Nephron (organoid): ENCODE data around the gene CSGALNACT2.
"Not testable (repeated sequence)": the region's sequence is repeated elsewhere in the genome, so short reads cannot be mapped to it uniquely, and the experiment has no call there.

Source experiments
- H3K27ac Mint-ChIP-seq, 3 experiments: 2 replicates each; pipeline ENCODE4 v1.8.0; 2020; ENCODE audit warnings: mixed read lengths in 3 of 3, mild to moderate bottlenecking in 2 of 3, moderate library complexity in 1 of 3
- H3K27me3 Mint-ChIP-seq: 2 replicates; pipeline ENCODE4 v1.8.0; 2021; ENCODE audit warnings: low read depth, mild to moderate bottlenecking, moderate library complexity, mixed read lengths
- H3K36me3 Mint-ChIP-seq: 2 replicates; pipeline ENCODE4 v1.8.0; 2020; ENCODE audit warnings: low read depth, mixed read lengths
- H3K4me1 Mint-ChIP-seq: 2 replicates; pipeline ENCODE4 v1.8.0; 2020; ENCODE audit warnings: mixed read lengths
- H3K4me3 Mint-ChIP-seq, 3 experiments: 2 replicates each; pipeline ENCODE4 v1.8.0; 2020; ENCODE audit warnings: mild to moderate bottlenecking in 3 of 3, mixed read lengths in 3 of 3, moderate library complexity in 2 of 3
- H3K9me3 Mint-ChIP-seq: 2 replicates; pipeline ENCODE4 v1.8.0; 2020; ENCODE audit warnings: mixed read lengths
- TF ChIP-seq, protein P1 (sequence below), 3 experiments: fragments of 200-600 bp; sonication (generic); IDR thresholded peaks; one replicate each; pipeline ENCODE4 v1.5.0; 2021; ENCODE audit warnings: antibody characterized with exemption in 3 of 3; ENCODE audit not compliant: unreplicated experiment in 3 of 3

Gene CSGALNACT2

DNA sequence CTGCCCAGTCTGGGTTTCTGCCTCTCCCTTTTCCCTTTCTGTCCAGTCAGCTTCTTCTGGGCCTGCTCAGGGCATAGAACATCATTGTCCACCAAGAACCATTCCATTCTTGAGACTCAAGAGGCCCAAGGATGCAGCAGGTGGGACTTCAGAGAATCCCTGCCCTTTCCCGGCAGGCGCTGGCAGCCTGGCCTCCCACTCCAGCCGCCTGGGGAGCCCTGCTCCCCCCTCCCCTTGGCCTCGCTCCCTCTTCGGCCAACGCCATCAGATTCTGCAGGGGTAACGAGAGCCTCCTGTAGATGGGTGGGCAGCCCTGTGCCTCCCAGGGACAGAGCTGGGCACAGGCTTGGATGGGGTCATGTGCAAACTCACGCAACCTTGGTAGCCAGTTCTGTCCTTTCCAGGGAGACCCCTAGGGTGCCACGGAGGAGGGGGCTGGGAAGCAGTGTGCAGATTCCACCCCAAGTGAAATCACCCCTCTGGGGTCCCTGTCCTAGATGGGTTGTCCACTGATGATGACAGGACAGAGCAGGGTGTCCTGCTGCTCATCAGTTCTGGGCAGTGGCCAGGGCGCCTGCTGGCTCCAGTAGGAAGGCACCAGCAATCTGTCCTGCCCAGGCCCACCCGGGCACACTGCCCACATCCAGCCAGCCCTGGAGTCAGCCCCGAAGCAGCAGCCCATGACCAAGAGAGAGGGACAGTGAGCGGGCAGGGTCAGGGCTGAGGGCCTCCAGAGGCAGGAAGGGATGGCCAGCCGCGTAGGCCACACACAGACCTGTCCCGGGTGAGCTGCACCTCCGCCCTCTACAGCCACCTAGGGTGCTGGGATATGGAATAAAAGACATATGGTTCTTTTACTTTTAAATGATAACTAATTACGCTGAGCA, 80.9 kb downstream of the CSGALNACT2 start:
- H3K27me3 Mint-ChIP-seq, result peaks cover 15% of the 10 kb centered on the region
- H3K27ac Mint-ChIP-seq, result peak overlapping the region in 1 of 3 experiments; percentile 7
- no peaks in the 10 kb centered on the region for H3K9me3 Mint-ChIP-seq
- TF ChIP-seq, protein P1, sequence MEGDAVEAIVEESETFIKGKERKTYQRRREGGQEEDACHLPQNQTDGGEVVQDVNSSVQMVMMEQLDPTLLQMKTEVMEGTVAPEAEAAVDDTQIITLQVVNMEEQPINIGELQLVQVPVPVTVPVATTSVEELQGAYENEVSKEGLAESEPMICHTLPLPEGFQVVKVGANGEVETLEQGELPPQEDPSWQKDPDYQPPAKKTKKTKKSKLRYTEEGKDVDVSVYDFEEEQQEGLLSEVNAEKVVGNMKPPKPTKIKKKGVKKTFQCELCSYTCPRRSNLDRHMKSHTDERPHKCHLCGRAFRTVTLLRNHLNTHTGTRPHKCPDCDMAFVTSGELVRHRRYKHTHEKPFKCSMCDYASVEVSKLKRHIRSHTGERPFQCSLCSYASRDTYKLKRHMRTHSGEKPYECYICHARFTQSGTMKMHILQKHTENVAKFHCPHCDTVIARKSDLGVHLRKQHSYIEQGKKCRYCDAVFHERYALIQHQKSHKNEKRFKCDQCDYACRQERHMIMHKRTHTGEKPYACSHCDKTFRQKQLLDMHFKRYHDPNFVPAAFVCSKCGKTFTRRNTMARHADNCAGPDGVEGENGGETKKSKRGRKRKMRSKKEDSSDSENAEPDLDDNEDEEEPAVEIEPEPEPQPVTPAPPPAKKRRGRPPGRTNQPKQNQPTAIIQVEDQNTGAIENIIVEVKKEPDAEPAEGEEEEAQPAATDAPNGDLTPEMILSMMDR (IDR thresholded peaks at IDR 0.05; ENCODE audit: unreplicated experiment in 3 of 3), result no peak
- H3K4me3 Mint-ChIP-seq, result no peak overlapping the region
- peaks cover 6% of the 10 kb centered on the region for H3K4me1 Mint-ChIP-seq
- no peaks in the 10 kb centered on the region for H3K36me3 Mint-ChIP-seq

DNA sequence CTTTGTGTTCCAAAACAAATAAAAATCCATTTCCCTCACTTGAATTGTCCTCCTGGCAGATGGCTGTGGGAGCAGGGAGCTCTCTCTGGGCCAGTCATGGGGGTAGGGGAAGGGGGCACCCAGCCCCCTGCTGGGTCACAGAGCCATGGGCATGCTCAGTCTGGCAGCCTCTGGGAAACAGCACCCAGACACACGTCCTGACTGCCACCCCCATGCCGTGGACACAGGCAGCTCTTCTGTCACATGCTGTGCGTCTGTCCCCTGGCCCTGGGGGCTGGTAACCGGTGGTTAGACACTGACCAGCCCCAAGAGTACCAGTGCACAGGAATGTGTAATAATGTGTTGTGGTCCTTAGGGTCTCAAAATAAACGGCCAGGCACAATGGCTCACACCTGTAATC, 81.6 kb downstream of the CSGALNACT2 start:
- Mint-ChIP-seq H3K27me3 (peaks cover 19% of the 10 kb centered on the region), H3K27ac (no peak overlapping the region), H3K4me3 (no peak overlapping the region), H3K9me3 (no peaks in the 10 kb centered on the region), H3K36me3 (no peaks in the 10 kb centered on the region), H3K4me1 (peaks cover 9% of the 10 kb centered on the region)
- TF ChIP-seq, protein P1 (IDR thresholded peaks at IDR 0.05; ENCODE audit: unreplicated experiment in 3 of 3), result no peak

DNA sequence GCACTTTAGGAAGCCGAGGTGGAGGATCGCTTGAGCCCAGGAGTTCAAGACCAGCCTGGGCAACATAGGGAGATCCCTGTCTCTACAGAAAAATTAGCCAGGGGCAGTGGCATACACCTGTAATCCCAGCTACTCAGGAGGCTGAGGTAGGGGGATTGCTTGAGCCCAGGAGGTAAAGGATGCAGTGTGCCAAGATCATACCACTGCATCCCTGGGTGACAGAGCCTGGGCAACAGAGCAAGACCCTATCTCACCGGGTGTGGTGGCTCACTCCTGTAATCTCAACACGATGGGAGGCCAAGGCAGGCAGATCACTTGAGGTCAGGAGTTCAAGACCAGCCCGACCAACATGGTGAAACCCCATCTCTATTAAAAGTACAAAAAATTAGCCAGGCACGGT, 82.0 kb downstream of the CSGALNACT2 start:
- not testable (repeated sequence) for H3K9me3 Mint-ChIP-seq, H3K4me3 Mint-ChIP-seq, H3K36me3 Mint-ChIP-seq, H3K4me1 Mint-ChIP-seq, H3K27ac Mint-ChIP-seq
- H3K27me3 Mint-ChIP-seq, result peaks cover 23% of the 10 kb centered on the region

DNA sequence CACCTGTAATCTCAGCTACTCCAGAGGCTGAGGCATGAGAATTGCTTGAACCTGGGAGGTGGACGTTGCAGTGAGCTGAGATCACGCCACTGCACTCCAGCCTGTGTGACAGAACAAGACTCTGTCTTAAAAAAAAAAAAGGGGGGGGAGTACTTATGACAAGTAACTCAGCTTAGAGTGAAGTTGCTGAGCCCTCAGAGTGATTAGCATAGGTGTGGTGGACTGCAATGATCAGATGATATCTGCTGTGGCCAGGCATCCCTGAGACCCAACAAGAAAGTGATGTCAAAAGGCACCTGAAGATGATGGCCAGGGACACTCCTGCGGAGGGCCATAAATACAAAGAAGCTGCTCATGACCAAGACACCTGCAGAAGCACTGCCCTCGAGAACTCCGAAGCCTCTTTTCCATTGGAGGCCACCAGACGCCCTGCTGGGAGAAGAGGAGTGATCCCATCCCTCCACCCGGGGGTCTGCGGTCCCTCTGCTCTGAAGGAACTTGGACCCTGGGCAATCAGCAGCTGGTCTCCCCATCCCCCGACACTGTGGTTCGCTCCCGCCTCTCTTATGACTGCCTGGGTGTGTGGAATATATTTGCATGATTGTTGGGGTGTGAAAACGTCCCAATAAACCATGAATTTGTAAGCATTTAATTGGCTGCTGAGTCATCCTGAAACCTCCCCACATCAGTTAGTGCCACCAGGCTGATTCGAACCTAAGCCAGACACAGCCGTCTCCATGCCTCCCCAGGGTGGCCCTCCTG, 82.6 kb downstream of the CSGALNACT2 start:
- H3K4me3 Mint-ChIP-seq, result no peak overlapping the region
- H3K4me1 Mint-ChIP-seq, result peaks cover 9% of the 10 kb centered on the region
- TF ChIP-seq, protein P1 (IDR thresholded peaks at IDR 0.05; ENCODE audit: unreplicated experiment in 3 of 3), result no peak
- H3K36me3 Mint-ChIP-seq, result no peaks in the 10 kb centered on the region
- H3K27ac Mint-ChIP-seq, result no peak overlapping the region
- H3K9me3 Mint-ChIP-seq, result no peaks in the 10 kb centered on the region
- H3K27me3 Mint-ChIP-seq, result peaks cover 25% of the 10 kb centered on the region

DNA sequence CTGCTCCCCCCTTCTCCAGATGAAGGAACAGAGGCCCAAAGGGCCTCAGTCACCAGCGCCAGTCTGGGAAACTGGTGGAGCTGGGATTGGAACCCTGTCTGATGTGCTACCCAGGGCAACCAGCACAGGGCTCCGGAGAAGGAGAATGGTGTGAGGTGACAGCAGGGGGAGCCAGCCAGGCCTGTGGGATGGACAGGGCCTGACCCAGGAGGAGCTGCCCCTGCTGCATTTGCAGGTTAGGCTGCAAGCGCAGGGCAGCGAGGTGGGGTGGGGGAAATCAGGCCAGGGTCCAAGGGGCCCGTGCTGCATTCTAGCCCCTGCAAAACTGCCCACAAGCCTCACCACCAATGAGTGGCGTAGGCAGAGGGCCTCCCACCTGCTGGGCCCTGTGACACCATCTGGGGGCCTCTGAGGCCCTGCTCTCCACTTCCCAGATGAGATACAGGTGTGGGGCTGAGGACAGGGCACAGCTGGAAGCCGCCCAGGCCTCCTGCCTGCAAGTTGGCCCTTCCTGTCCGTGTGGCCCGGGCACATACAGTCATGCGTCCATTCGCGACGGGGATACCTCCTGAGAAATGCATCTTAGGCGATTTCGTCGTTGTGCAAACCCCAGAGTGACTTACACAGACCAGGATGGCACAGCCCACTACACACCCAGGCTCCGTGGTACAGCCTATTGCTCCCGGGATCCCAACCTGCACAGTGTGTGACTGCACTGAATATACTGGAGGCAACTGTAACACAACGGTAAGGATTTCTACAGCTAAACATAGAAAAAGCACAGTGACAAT, 83.4 kb downstream of the CSGALNACT2 start:
- H3K9me3 Mint-ChIP-seq, result no peaks in the 10 kb centered on the region
- no peak overlapping the region for H3K27ac Mint-ChIP-seq
- peaks cover 9% of the 10 kb centered on the region for H3K4me1 Mint-ChIP-seq
- TF ChIP-seq, protein P1 (IDR thresholded peaks at IDR 0.05; ENCODE audit: unreplicated experiment in 3 of 3), result no peak
- no peak overlapping the region for H3K4me3 Mint-ChIP-seq
- peaks cover 32% of the 10 kb centered on the region for H3K27me3 Mint-ChIP-seq
- no peaks in the 10 kb centered on the region for H3K36me3 Mint-ChIP-seq

DNA sequence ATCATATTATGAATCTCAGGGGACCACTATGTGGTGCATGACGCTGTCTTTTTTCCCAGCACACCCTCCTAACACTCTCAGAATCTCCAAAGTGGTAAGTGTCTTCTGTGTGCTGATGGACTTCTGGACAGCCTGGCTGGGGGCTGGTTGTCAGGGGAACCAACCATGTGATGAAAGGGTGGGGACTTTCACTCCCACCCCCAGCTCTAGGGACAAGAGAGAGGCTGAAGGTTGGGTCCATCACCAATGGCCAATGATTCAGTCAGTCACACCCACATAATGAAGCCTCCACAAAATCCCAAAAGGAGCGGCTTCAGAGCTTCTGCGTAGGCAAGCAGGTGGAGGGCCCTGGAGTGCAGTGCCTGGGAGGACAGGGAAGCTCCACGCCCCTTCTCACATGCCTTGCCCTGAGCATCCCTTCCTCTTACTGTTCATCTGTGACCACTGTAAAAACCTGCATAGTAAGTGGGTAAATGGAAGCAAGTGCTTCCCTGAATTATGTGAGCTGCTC, 84.0 kb downstream of the CSGALNACT2 start:
- TF ChIP-seq, protein P1 (IDR thresholded peaks at IDR 0.05; ENCODE audit: unreplicated experiment in 3 of 3), result no peak
- Mint-ChIP-seq H3K36me3 (no peaks in the 10 kb centered on the region), H3K4me3 (peak overlapping the region in 1 of 3 experiments; percentile 12), H3K27ac (no peak overlapping the region), H3K4me1 (peaks cover 9% of the 10 kb centered on the region), H3K9me3 (no peaks in the 10 kb centered on the region), H3K27me3 (peaks cover 38% of the 10 kb centered on the region)
